H1 (cell line): ENCODE results near the gene NPPA. TPM values are rescaled to one million over a fixed set of nuclear protein-coding genes. Genes with fewer than 3 reads are reported as not detected.

Experiments
- CTCF ChIA-PET: fragments of 300-600 bp; sonication (Branson Sonifier 250); formaldehyde crosslinking; loops from one replicate; lab custom pipeline; 2021; ENCODE audit not compliant: partially characterized antibody; lab: Charles Lee
- POLR2A ChIA-PET: fragments of 300-600 bp; sonication (Branson Sonifier 250); formaldehyde crosslinking; loops from one replicate; lab custom pipeline; 2021; ENCODE audit warnings: inconsistent platforms; ENCODE audit not compliant: partially characterized antibody; lab: Charles Lee
- DNase-seq, 2 experiments: peaks; one replicate each; pipeline versions ENCODE4 v3.0.0 to v3.0.0-alpha.2; 2010 to 2022; ENCODE audit warnings: low spot score in 2 of 2, low read depth in 1 of 2, mixed read lengths in 1 of 2
- FAIRE-seq: peaks from 2 replicates; lab custom pipeline; 2011; peaks lifted over from hg19 to GRCh38; lab: Jason Lieb, UNC
- H2AFZ ChIP-seq: 2 replicates; pipeline ENCODE4 v1.8.1; 2012; ENCODE audit warnings: low read length, inconsistent platforms
- H2AK5ac ChIP-seq: 2 replicates; pipeline ENCODE4 v1.6.1; 2013; ENCODE audit warnings: low read depth, low read length
- H2BK120ac ChIP-seq: replicated peaks from 2 replicates; pipeline ENCODE3; 2013; ENCODE audit warnings: low read depth, low read length, inconsistent platforms
- H2BK12ac ChIP-seq: 2 replicates; pipeline ENCODE4 v1.6.1; 2013; ENCODE audit warnings: low read depth, low read length
- H2BK15ac ChIP-seq: 2 replicates; pipeline ENCODE4 v1.6.1; 2013; ENCODE audit warnings: low read length
- H2BK20ac ChIP-seq: 2 replicates; pipeline ENCODE4 v1.6.1; 2013; ENCODE audit warnings: low read length
- H2BK5ac ChIP-seq: 2 replicates; pipeline ENCODE4 v1.6.1; 2013; ENCODE audit warnings: low read depth, low read length
- H3K14ac ChIP-seq: 2 replicates; pipeline ENCODE4 v1.6.1; 2013; ENCODE audit warnings: inconsistent platforms; ENCODE audit not compliant: insufficient read length
- H3K18ac ChIP-seq: 2 replicates; pipeline ENCODE4 v1.6.1; 2013; ENCODE audit warnings: low read length; ENCODE audit errors: extremely low read depth
- H3K23ac ChIP-seq: 2 replicates; pipeline ENCODE4 v1.6.1; 2013; ENCODE audit warnings: inconsistent platforms; ENCODE audit not compliant: insufficient read length
- H3K23me2 ChIP-seq: 2 replicates; pipeline ENCODE4 v1.6.1; 2013; ENCODE audit warnings: low read depth, low read length
- H3K27ac ChIP-seq: 2 replicates; pipeline ENCODE4 v1.6.1; 2011; ENCODE audit warnings: low read depth, low read length, inconsistent platforms
- H3K27me3 ChIP-seq, 4 experiments: replicated peaks in 1 of 4; 1 replicate in 1 of 4; 2 replicates in 3 of 4; pipeline versions ENCODE4 v1.6.1 to v1.8.1; 2011 to 2013; ENCODE audit warnings: low read length in 3 of 4, mild to moderate bottlenecking in 3 of 4, inconsistent platforms in 2 of 4, mixed read lengths in 2 of 4, moderate library complexity in 1 of 4; ENCODE audit not compliant: control insufficient read depth in 3 of 4, insufficient read depth in 3 of 4; ENCODE audit errors: extremely low read depth in 1 of 4
- H3K36me3 ChIP-seq, 4 experiments: 2 replicates each; pipeline versions ENCODE4 v1.6.1 to v1.8.1; 2011 to 2013; ENCODE audit warnings: mild to moderate bottlenecking in 4 of 4, low read length in 3 of 4, moderate library complexity in 2 of 4, control low read depth in 1 of 4, inconsistent platforms in 1 of 4; ENCODE audit not compliant: insufficient read depth in 4 of 4, control insufficient read depth in 2 of 4
- H3K4ac ChIP-seq: replicated peaks from 2 replicates; pipeline ENCODE3; 2013; ENCODE audit warnings: low read length, low read depth, mixed read lengths, inconsistent platforms; ENCODE audit not compliant: insufficient read length
- H3K4me1 ChIP-seq, 4 experiments: replicated peaks in 1 of 4; 1 replicate in 1 of 4; 2 replicates in 3 of 4; pipeline versions ENCODE4 v1.6.1 to v1.8.1; 2011 to 2013; ENCODE audit warnings: low read length in 3 of 4, inconsistent platforms in 2 of 4, mixed read lengths in 1 of 4; ENCODE audit not compliant: insufficient read depth in 4 of 4, control insufficient read depth in 3 of 4
- H3K4me2 ChIP-seq, 2 experiments: 2 replicates each; pipeline versions ENCODE4 v1.6.1 to v1.8.1; 2011 to 2013; ENCODE audit warnings: low read depth in 2 of 2, low read length in 2 of 2, control low read depth in 1 of 2, inconsistent platforms in 1 of 2, mild to moderate bottlenecking in 1 of 2; ENCODE audit not compliant: insufficient read depth in 1 of 2
- H3K4me3 ChIP-seq, 4 experiments: fragments of 200-600, 300-600 bp in 1 of 4; sonication (generic), shearing (Covaris generic), sonication (Bioruptor Twin) in 1 of 4; 2 replicates each; pipeline versions ENCODE4 v1.5.1 to v1.8.1; 2011 to 2016; ENCODE audit warnings: low read length in 4 of 4, low read depth in 3 of 4, control low read depth in 2 of 4, inconsistent platforms in 2 of 4, mild to moderate bottlenecking in 2 of 4, mixed read lengths in 1 of 4, moderate library complexity in 1 of 4; ENCODE audit not compliant: insufficient read depth in 2 of 4; ENCODE audit errors: extremely low read depth in 1 of 4
- H3K56ac ChIP-seq: replicated peaks from 2 replicates; pipeline ENCODE3; 2013; ENCODE audit warnings: low read depth, mild to moderate bottlenecking, mixed read lengths, low read length, inconsistent platforms; ENCODE audit not compliant: insufficient read length
- H3K79me1 ChIP-seq: 2 replicates; pipeline ENCODE4 v1.6.1; 2013; ENCODE audit warnings: low read depth, low read length, control low read depth
- H3K79me2 ChIP-seq, 2 experiments: 2 replicates each; pipeline versions ENCODE4 v1.6.1 to v1.8.1; 2012 to 2013; ENCODE audit warnings: low read length in 2 of 2, mild to moderate bottlenecking in 2 of 2, inconsistent platforms in 1 of 2; ENCODE audit not compliant: insufficient read depth in 2 of 2, control insufficient read depth in 1 of 2
- H3K9ac ChIP-seq, 4 experiments: replicated peaks in 1 of 4; 1 replicate in 1 of 4; 2 replicates in 3 of 4; pipeline versions ENCODE4 v1.6.1 to v1.8.1; 2011 to 2013; ENCODE audit warnings: low read depth in 3 of 4, low read length in 3 of 4, control low read depth in 2 of 4, mild to moderate bottlenecking in 2 of 4, moderate library complexity in 2 of 4, inconsistent platforms in 1 of 4; ENCODE audit errors: extremely low read depth in 1 of 4
- H3K9me3 ChIP-seq, 2 experiments: 2 replicates each; pipeline versions ENCODE4 v1.6.1 to v1.8.1; 2012 to 2013; ENCODE audit warnings: mild to moderate bottlenecking in 2 of 2, moderate library complexity in 2 of 2, control low read depth in 1 of 2, inconsistent platforms in 1 of 2, low read depth in 1 of 2, low read length in 1 of 2, mixed read lengths in 1 of 2; ENCODE audit not compliant: insufficient read depth in 2 of 2
- H4K20me1 ChIP-seq, 2 experiments: replicated peaks in 1 of 2; 2 replicates each; pipeline versions ENCODE3 to v1.8.1; 2011 to 2013; ENCODE audit warnings: inconsistent platforms in 2 of 2, low read length in 2 of 2, mild to moderate bottlenecking in 1 of 2; ENCODE audit not compliant: insufficient read depth in 2 of 2, control insufficient read depth in 1 of 2
- H4K5ac ChIP-seq: 2 replicates; pipeline ENCODE4 v1.6.1; 2013; ENCODE audit warnings: low read length, low read depth, mixed read lengths, inconsistent platforms; ENCODE audit not compliant: insufficient read length
- H4K8ac ChIP-seq: 2 replicates; pipeline ENCODE4 v1.8.0; 2013; ENCODE audit warnings: mild to moderate bottlenecking, moderate library complexity, low read length, inconsistent platforms; ENCODE audit not compliant: insufficient read depth; ENCODE audit errors: extremely low read depth
- H4K91ac ChIP-seq: replicated peaks from 2 replicates; pipeline ENCODE3; 2013; ENCODE audit warnings: low read length, mixed read lengths, inconsistent platforms; ENCODE audit not compliant: insufficient read length
- CTCF ChIP-seq, 3 experiments: IDR thresholded peaks; 1 replicate in 2 of 3; 2 replicates in 1 of 3; pipeline versions ENCODE4 v1.5.1 to v1.6.1; 2011; ENCODE audit warnings: low read length in 3 of 3, mild to moderate bottlenecking in 3 of 3, inconsistent platforms in 2 of 3, low read depth in 1 of 3, moderate library complexity in 1 of 3; ENCODE audit not compliant: insufficient read depth in 1 of 3; ENCODE audit errors: control extremely low read depth in 1 of 3
- FOSL1 ChIP-seq: IDR thresholded peaks from 2 replicates; pipeline ENCODE4 v1.6.1; 2011; ENCODE audit warnings: mild to moderate bottlenecking, low read depth, low read length, moderate library complexity; ENCODE audit not compliant: insufficient read depth
- SIN3A ChIP-seq, 2 experiments: IDR thresholded peaks in 1 of 2; conservative IDR thresholded peaks in 1 of 2; 2 replicates each; pipeline ENCODE4 v1.6.1; 2011 to 2012; ENCODE audit warnings: low read length in 2 of 2, improper control_type of control experiment in 1 of 2, low read depth in 1 of 2, mild to moderate bottlenecking in 1 of 2
- SP2 ChIP-seq: IDR thresholded peaks from 2 replicates; pipeline ENCODE4 v1.6.1; 2012; ENCODE audit warnings: mild to moderate bottlenecking, low read length, inconsistent platforms
- TAF1 ChIP-seq: IDR thresholded peaks from 2 replicates; pipeline ENCODE4 v1.6.1; 2011; ENCODE audit warnings: mild to moderate bottlenecking, low read depth, low read length
- WGBS, 2 experiments: shearing (Covaris generic) in 1 of 2; methylation state at CpG; one replicate each; pipeline versions ENCODE4 v1.1.6 to v1.1.7; 2013 to 2015; ENCODE audit warnings: low lambda C conversion rate in 2 of 2, mixed read lengths in 2 of 2, inconsistent platforms in 1 of 2, low coverage in 1 of 2, missing lambda C conversion rate in 1 of 2; ENCODE audit not compliant: insufficient replicate concordance in 2 of 2, insufficient coverage in 1 of 2, insufficient read length in 1 of 2; ENCODE audit errors: extremely low coverage in 1 of 2, missing lambda C conversion rate in 1 of 2; 5-methylcytosine and 5-hydroxymethylcytosine counted together
- polyA plus RNA-seq, 7 experiments: library from polyadenylated mRNA; depleted of rRNA in 3 of 7; stranded (reverse) in 5 of 7; unstranded in 2 of 7; fragments of >200 nt in 5 of 7; fragments of 200-250 nt in 2 of 7; gene quantifications; 1 replicate in 5 of 7; 2 replicates in 1 of 7; 4 replicates in 1 of 7; pipeline versions ENCODE4 v1.2.1 to v1.2.3, GENCODE V29; 2011 to 2013; ENCODE audit warnings: missing spikeins in 2 of 7, mixed read lengths in 2 of 7
- total RNA-seq: library from RNA; stranded (reverse); fragmentation: NEBNext Ultra II Directional; extraction: Animal tissue kit (Norgen Biotek cat#: 25700); gene quantifications from 2 replicates; pipeline ENCODE4 v1.2.1, GENCODE V29; 2021

NPPA gene
- total and polyA plus RNA-seq, 2 of the 8 experiments (the other 6 are each of a cell fraction or from before 2014, with no cell fraction given) = not detected

- Histone ChIP-seq H2BK12ac (no peak overlapping the region), H3K18ac (no peak overlapping the region), H4K20me1 (peaks cover 3 to 8% of the 10 kb centered on the region in 2 experiments), H2BK15ac (no peak overlapping the region), H3K79me1 (no peaks in the 10 kb centered on the region), H3K9me3 (no peaks in the 10 kb centered on the region), H2BK120ac (no peak overlapping the region), H3K4me2 (no peak overlapping the region), H2AFZ (no peak overlapping the region), H4K8ac (no peak overlapping the region), H3K23me2 (no peaks in the 10 kb centered on the region), H4K91ac (no peak overlapping the region), H3K4ac (no peak overlapping the region), H3K23ac (no peak overlapping the region), H4K5ac (no peak overlapping the region), H3K4me1 (no peaks in the 10 kb centered on the region), H3K36me3 (peaks cover 14 to 54% (median 41%) of the 10 kb centered on the region in 4 experiments), H3K14ac (no peak overlapping the region), H2AK5ac (no peak overlapping the region), H3K9ac (no peak overlapping the region), H2BK5ac (no peak overlapping the region), H2BK20ac (no peak overlapping the region), H3K56ac (no peak overlapping the region), H3K27me3 (no peaks in the 10 kb centered on the region), H3K27ac (no peak overlapping the region), H3K4me3 (no peak overlapping the region), H3K79me2 (peaks cover 0 to 8% of the 10 kb centered on the region in 2 experiments; a peak in 2 of 4 replicates)
- 93% methylated on average over 12 of the region's 12 CpGs; no CpG with 5 or more reads in 1 of the 2 experiments for WGBS, 2 experiments
- FAIRE-seq (no peak), DNase-seq (no peak)
- ChIA-PET CTCF (interaction anchor here (0.5 kb wide), 1 partner anchor 11 kb away, joined by 3 read pairs; no protein-coding TSS in a partner anchor), POLR2A (interaction anchor here (0.7 kb wide), 1 partner anchor 591 kb away, joined by 3 read pairs; no protein-coding TSS in a partner anchor)
- TF ChIP-seq SIN3A (conservative IDR thresholded peaks at IDR 0.05 in 1 of 2, IDR thresholded peaks at IDR 0.05 in 1 of 2; ENCODE audit: low read depth in 1 of 2, low read length in 2 of 2) (no peak), TAF1 (no peak), FOSL1 (no peak), CTCF (IDR thresholded peaks at IDR 0.05; ENCODE audit: control extremely low read depth in 1 of 3, insufficient read depth in 1 of 3, low read depth in 1 of 3, low read length in 3 of 3) (no peak), SP2 (no peak)
Measured at GRCh38 chr1:11817192-11817591, 30.4 kb downstream of the NPPA start.
